Testis (tissue), 3 donors: ENCODE data around the gene URB1. TPM values are rescaled to one million over a fixed set of nuclear protein-coding genes. Genes with fewer than 3 reads are reported as not detected.
A peak's percentile ranks its signal among the peaks of the same experiment; 100 is the strongest.

ENCODE experiments used
- DNase-seq: peaks from one replicate; pipeline ENCODE4 v3.0.0-alpha.2; 2019
- H3K27ac ChIP-seq, 2 donors: fragments of 200-600 bp; sonication (generic); one replicate each; pipeline ENCODE4 v1.5.1; 2019
- H3K27me3 ChIP-seq: fragments of 200-600 bp; sonication (generic); one replicate; pipeline ENCODE4 v1.5.1; 2019
- H3K36me3 ChIP-seq: fragments of 200-600 bp; sonication (generic); one replicate; pipeline ENCODE4 v1.5.1; 2017; ENCODE audit warnings: low read depth; ENCODE audit errors: missing control alignments
- H3K4me1 ChIP-seq: fragments of 200-600 bp; sonication (generic); one replicate; pipeline ENCODE4 v1.5.1; 2019
- H3K4me3 ChIP-seq, 2 donors: fragments of 200-600 bp; sonication (generic); one replicate each; pipeline ENCODE4 v1.5.1; 2017 to 2019
- H3K9me3 ChIP-seq: fragments of 200-600 bp; sonication (generic); one replicate; pipeline ENCODE4 v1.5.1; 2017
- CTCF ChIP-seq, 3 experiments: fragments of 450-650 bp in 2 of 3; fragments of 200-600 bp in 1 of 3; sonication (generic) in 1 of 3; IDR thresholded peaks; one replicate each; pipeline ENCODE4 v1.5.1; 2016 to 2019; ENCODE audit warnings: antibody characterized with exemption in 3 of 3, mild to moderate bottlenecking in 2 of 3, moderate library complexity in 1 of 3
- POLR2A ChIP-seq: fragments of 450-650 bp; IDR thresholded peaks from one replicate; pipeline ENCODE4 v1.6.1; 2017; ENCODE audit warnings: antibody characterized with exemption, mild to moderate bottlenecking, moderate library complexity
- WGBS, 2 donors: methylation state at CpG; one replicate each; pipeline ENCODE4 v1.1.5; 2018; 5-methylcytosine and 5-hydroxymethylcytosine counted together
- intact Hi-C: fragments of 100-400 bp; cut with DNase I; formaldehyde crosslinking; loops from one replicate; pipeline ENCODE4 v1.15.1; 2023; ENCODE audit warnings: low total_unique reads
- polyA plus RNA-seq: library from polyadenylated mRNA; stranded (reverse); fragments of 350-450 nt; fragmentation: Illumina TruSeq; extraction: RNeasy Lipid Tissue Mini Kit (QIAGEN cat#74804); gene quantifications from one replicate; pipeline ENCODE4 v1.2.3, GENCODE V29; 2014; ENCODE audit warnings: low read depth, low replicate concordance; ENCODE audit not compliant: insufficient read depth
- total RNA-seq, 2 donors: library from RNA; depleted of rRNA; stranded (reverse); fragments of >200 nt; gene quantifications; one replicate each; pipeline ENCODE4 v1.2.3, GENCODE V29; 2016

URB1 gene
- total and polyA plus RNA-seq, 3 donors from 2014 or later = 16.6 to 41.4 (median 38.8) TPM

- Histone ChIP-seq H3K36me3 (no peaks in the 10 kb centered on the region), H3K9me3 (no peaks in the 10 kb centered on the region), H3K4me1 (peaks cover 4% of the 10 kb centered on the region), H3K27ac (no peak overlapping the region), H3K4me3 (no peak overlapping the region), H3K27me3 (no peaks in the 10 kb centered on the region)
- WGBS, 2 donors = 89 to 93% methylated on average over 7 of the region's 7 CpGs
- no peak for DNase-seq
- intact Hi-C loops = no loop called here
- TF ChIP-seq CTCF (IDR thresholded peaks at IDR 0.05) = no peak
- TF ChIP-seq POLR2A = no peak
Measured at GRCh38 chr21:32297449-32297848, 95.4 kb downstream of the URB1 start.

GRCh38 chr21:32285476-32285875, 107.3 kb downstream of the URB1 start:
- Histone ChIP-seq H3K9me3 (no peaks in the 10 kb centered on the region), H3K4me3 (no peak overlapping the region), H3K27me3 (no peaks in the 10 kb centered on the region), H3K4me1 (no peaks in the 10 kb centered on the region), H3K36me3 (no peaks in the 10 kb centered on the region), H3K27ac (no peak overlapping the region)
- intact Hi-C loops = no loop called here
- TF ChIP-seq POLR2A = no peak
- no peak for TF ChIP-seq CTCF (IDR thresholded peaks at IDR 0.05)
- WGBS, 2 donors = 88 to 95% methylated on average over 4 of the region's 4 CpGs
- DNase-seq = no peak

- no peak overlapping the region for H3K27ac ChIP-seq
- DNase-seq = no peak
- no peaks in the 10 kb centered on the region for H3K27me3 ChIP-seq
- peaks cover 10% of the 10 kb centered on the region for H3K4me1 ChIP-seq
- TF ChIP-seq CTCF (IDR thresholded peaks at IDR 0.05) = no peak
- no peak for TF ChIP-seq POLR2A
- no peaks in the 10 kb centered on the region for H3K9me3 ChIP-seq
- intact Hi-C loops = no loop called here
- H3K4me3 ChIP-seq = no peak overlapping the region
- WGBS, 2 donors = 84 to 88% methylated on average over 6 of the region's 6 CpGs
- no peaks in the 10 kb centered on the region for H3K36me3 ChIP-seq
Measured at GRCh38 chr21:32282992-32283391, 109.8 kb downstream of the URB1 start.

GRCh38 chr21:32281531-32281930, 111.3 kb downstream of the URB1 start:
- no peak overlapping the region for H3K27ac ChIP-seq
- 92 to 93% methylated on average over 4 to 7 of the region's 7 CpGs for WGBS, 2 donors
- H3K27me3 ChIP-seq = no peaks in the 10 kb centered on the region
- intact Hi-C loops = no loop called here
- no peak overlapping the region for H3K4me3 ChIP-seq
- DNase-seq = no peak
- TF ChIP-seq POLR2A (no peak), CTCF (IDR thresholded peaks at IDR 0.05) (no peak)
- no peaks in the 10 kb centered on the region for H3K9me3 ChIP-seq
- no peaks in the 10 kb centered on the region for H3K36me3 ChIP-seq
- peaks cover 11% of the 10 kb centered on the region for H3K4me1 ChIP-seq

- intact Hi-C loops = no loop called here
- no peaks in the 10 kb centered on the region for H3K9me3 ChIP-seq
- no peak for DNase-seq
- peak overlapping the region; percentile 70 to 74 for H3K4me3 ChIP-seq
- no peak for TF ChIP-seq POLR2A
- no peak for TF ChIP-seq CTCF (IDR thresholded peaks at IDR 0.05)
- H3K27me3 ChIP-seq = no peaks in the 10 kb centered on the region
- WGBS, 2 donors = 1 to 4% methylated on average over 10 of the region's 10 CpGs
- H3K27ac ChIP-seq = peak overlapping the region; percentile 16 to 63
- no peaks in the 10 kb centered on the region for H3K36me3 ChIP-seq
- peaks cover 11% of the 10 kb centered on the region for H3K4me1 ChIP-seq
Measured at GRCh38 chr21:32279377-32279680, 113.5 kb downstream of the URB1 start.
